ENCODE results near the gene ELP6.

DNA sequence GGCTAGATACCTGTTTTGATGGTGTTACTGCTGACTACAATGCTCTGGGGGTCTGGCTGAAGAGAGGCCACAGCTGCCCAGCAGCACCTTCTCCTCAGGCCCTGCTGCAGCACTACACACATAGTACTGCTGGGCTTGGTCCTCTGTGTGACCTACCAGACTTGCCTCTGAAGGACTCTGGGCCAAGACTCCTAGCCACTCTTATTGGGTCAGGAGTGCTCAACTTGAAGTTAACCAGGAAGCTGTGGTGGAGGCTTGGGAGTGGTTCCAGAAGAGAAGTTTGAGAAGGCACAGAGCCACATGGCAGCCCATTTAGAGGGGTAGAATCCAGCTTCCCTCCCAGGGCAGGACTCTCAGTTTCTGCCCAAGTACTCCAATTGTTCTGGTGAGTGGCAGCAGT, 16.6 kb downstream of the ELP6 start:
- TF ChIP-seq, protein P1, sequence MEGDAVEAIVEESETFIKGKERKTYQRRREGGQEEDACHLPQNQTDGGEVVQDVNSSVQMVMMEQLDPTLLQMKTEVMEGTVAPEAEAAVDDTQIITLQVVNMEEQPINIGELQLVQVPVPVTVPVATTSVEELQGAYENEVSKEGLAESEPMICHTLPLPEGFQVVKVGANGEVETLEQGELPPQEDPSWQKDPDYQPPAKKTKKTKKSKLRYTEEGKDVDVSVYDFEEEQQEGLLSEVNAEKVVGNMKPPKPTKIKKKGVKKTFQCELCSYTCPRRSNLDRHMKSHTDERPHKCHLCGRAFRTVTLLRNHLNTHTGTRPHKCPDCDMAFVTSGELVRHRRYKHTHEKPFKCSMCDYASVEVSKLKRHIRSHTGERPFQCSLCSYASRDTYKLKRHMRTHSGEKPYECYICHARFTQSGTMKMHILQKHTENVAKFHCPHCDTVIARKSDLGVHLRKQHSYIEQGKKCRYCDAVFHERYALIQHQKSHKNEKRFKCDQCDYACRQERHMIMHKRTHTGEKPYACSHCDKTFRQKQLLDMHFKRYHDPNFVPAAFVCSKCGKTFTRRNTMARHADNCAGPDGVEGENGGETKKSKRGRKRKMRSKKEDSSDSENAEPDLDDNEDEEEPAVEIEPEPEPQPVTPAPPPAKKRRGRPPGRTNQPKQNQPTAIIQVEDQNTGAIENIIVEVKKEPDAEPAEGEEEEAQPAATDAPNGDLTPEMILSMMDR (IDR thresholded peaks at IDR 0.05; ENCODE audit: insufficient read depth, low read length) = no peak
- TF ChIP-seq, protein P2, sequence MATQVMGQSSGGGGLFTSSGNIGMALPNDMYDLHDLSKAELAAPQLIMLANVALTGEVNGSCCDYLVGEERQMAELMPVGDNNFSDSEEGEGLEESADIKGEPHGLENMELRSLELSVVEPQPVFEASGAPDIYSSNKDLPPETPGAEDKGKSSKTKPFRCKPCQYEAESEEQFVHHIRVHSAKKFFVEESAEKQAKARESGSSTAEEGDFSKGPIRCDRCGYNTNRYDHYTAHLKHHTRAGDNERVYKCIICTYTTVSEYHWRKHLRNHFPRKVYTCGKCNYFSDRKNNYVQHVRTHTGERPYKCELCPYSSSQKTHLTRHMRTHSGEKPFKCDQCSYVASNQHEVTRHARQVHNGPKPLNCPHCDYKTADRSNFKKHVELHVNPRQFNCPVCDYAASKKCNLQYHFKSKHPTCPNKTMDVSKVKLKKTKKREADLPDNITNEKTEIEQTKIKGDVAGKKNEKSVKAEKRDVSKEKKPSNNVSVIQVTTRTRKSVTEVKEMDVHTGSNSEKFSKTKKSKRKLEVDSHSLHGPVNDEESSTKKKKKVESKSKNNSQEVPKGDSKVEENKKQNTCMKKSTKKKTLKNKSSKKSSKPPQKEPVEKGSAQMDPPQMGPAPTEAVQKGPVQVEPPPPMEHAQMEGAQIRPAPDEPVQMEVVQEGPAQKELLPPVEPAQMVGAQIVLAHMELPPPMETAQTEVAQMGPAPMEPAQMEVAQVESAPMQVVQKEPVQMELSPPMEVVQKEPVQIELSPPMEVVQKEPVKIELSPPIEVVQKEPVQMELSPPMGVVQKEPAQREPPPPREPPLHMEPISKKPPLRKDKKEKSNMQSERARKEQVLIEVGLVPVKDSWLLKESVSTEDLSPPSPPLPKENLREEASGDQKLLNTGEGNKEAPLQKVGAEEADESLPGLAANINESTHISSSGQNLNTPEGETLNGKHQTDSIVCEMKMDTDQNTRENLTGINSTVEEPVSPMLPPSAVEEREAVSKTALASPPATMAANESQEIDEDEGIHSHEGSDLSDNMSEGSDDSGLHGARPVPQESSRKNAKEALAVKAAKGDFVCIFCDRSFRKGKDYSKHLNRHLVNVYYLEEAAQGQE (IDR thresholded peaks at IDR 0.05; ENCODE audit: insufficient replicate concordance, low read depth) = no peak
- no peak for TF ChIP-seq POLR2AphosphoS5 (IDR thresholded peaks at IDR 0.05; ENCODE audit: low read depth)
- TF ChIP-seq GABPA (IDR thresholded peaks at IDR 0.05; ENCODE audit: low read depth) = no peak

Data from HL-60 (cell line).